Naive thymus-derived CD4-positive, alpha-beta T cell (primary cell): ENCODE results near the gene AKR1B15. TPM values are rescaled to one million over a fixed set of nuclear protein-coding genes. Genes with fewer than 3 reads are reported as not detected.

Source experiments
- ATAC-seq: fragments of 150-1000 bp; cut with Tn5 transposase; 2 replicates; pipeline ENCODE4 v1.10.0; 2021; ENCODE audit warnings: mild to moderate bottlenecking, moderate library complexity
- CTCF ChIA-PET: fragments of 350-600 bp; sonication (Branson Sonifier 250); formaldehyde crosslinking; loops from one replicate; lab custom pipeline; 2021; ENCODE audit warnings: antibody characterized with exemption; lab: Charles Lee
- POLR2A ChIA-PET: fragments of 350-600 bp; sonication (Branson Sonifier 250); formaldehyde crosslinking; loops from one replicate; lab custom pipeline; 2021; ENCODE audit warnings: antibody characterized with exemption, inconsistent platforms; lab: Charles Lee
- DNase-seq, 9 donors: peaks; one replicate each; pipeline versions ENCODE4 v3.0.0 to v3.0.0-alpha.2; 2020 to 2022; ENCODE audit warnings: mixed read lengths in 1 of 9
- H3K27ac ChIP-seq: one replicate; pipeline ENCODE4 v1.7.0; 2013; ENCODE audit warnings: mild to moderate bottlenecking, low read depth, low read length, moderate library complexity
- H3K27me3 ChIP-seq, 2 donors: one replicate each; pipeline ENCODE4 v1.7.0; 2013; ENCODE audit warnings: low read length in 2 of 2, mild to moderate bottlenecking in 2 of 2, moderate library complexity in 2 of 2; ENCODE audit not compliant: control insufficient read depth in 2 of 2, insufficient read depth in 2 of 2
- H3K36me3 ChIP-seq, 3 experiments: 1 replicate in 2 of 3; 2 replicates in 1 of 3; pipeline ENCODE4 v1.7.0; 2013; ENCODE audit warnings: low read length in 3 of 3, mild to moderate bottlenecking in 3 of 3, moderate library complexity in 1 of 3; ENCODE audit not compliant: insufficient read depth in 3 of 3, control insufficient read depth in 2 of 3
- H3K4me1 ChIP-seq, 2 donors: one replicate each; pipeline ENCODE4 v1.7.0; 2013; ENCODE audit warnings: low read length in 2 of 2, mild to moderate bottlenecking in 2 of 2, moderate library complexity in 1 of 2; ENCODE audit not compliant: control insufficient read depth in 2 of 2, insufficient read depth in 2 of 2
- H3K4me3 ChIP-seq: 2 replicates; pipeline ENCODE4 v1.7.0; 2013; ENCODE audit warnings: mild to moderate bottlenecking, low read length
- H3K9me3 ChIP-seq, 3 experiments: 1 replicate in 2 of 3; 2 replicates in 1 of 3; pipeline ENCODE4 v1.7.0; 2013; ENCODE audit warnings: low read length in 3 of 3; ENCODE audit not compliant: control insufficient read depth in 2 of 3
- H3K27ac Mint-ChIP-seq, 9 donors: one replicate each; pipeline ENCODE4 v1.8.0; 2020 to 2022; ENCODE audit warnings: mixed read lengths in 9 of 9, mild to moderate bottlenecking in 8 of 9, moderate library complexity in 5 of 9, inconsistent platforms in 2 of 9
- H3K27me3 Mint-ChIP-seq, 5 donors: one replicate each; pipeline ENCODE4 v1.8.0; 2021 to 2022; ENCODE audit warnings: mixed read lengths in 5 of 5, mild to moderate bottlenecking in 1 of 5
- H3K36me3 Mint-ChIP-seq, 5 donors: one replicate each; pipeline ENCODE4 v1.8.0; 2020 to 2022; ENCODE audit warnings: mixed read lengths in 5 of 5, mild to moderate bottlenecking in 3 of 5, inconsistent platforms in 1 of 5
- H3K4me1 Mint-ChIP-seq, 7 donors: one replicate each; pipeline ENCODE4 v1.8.0; 2020 to 2022; ENCODE audit warnings: mixed read lengths in 7 of 7, mild to moderate bottlenecking in 3 of 7, inconsistent platforms in 1 of 7
- H3K4me3 Mint-ChIP-seq, 10 donors: one replicate each; pipeline ENCODE4 v1.8.0; 2020 to 2022; ENCODE audit warnings: mild to moderate bottlenecking in 10 of 10, mixed read lengths in 10 of 10, moderate library complexity in 6 of 10, inconsistent platforms in 2 of 10
- H3K9me3 Mint-ChIP-seq, 11 donors: one replicate each; pipeline ENCODE4 v1.8.0; 2020 to 2022; ENCODE audit warnings: mixed read lengths in 11 of 11, mild to moderate bottlenecking in 4 of 11, inconsistent platforms in 1 of 11, moderate library complexity in 1 of 11
- intact Hi-C, 2 donors: fragments of 100-400 bp; cut with micrococcal nuclease; formaldehyde crosslinking; loops; one replicate each; pipeline ENCODE4 v1.15.1; 2023
- polyA plus RNA-seq, 2 donors: library from polyadenylated mRNA; unstranded; fragments of 300-500 nt; fragmentation: Illumina TruSeq; gene quantifications; one replicate each; pipeline ENCODE4 v1.2.3, GENCODE V29; 2021
- total RNA-seq, 6 experiments: library from RNA in 5 of 6; stranded (reverse) in 5 of 6; gene quantifications; 1 replicate in 5 of 6; 2 replicates in 1 of 6; pipeline ENCODE4 v1.2.3 and lab custom pipeline; 2021 to 2026

Gene AKR1B15
- total and polyA plus RNA-seq, 7 experiments from 2014 or later: not detected

GRCh38 chr7:134571746-134572461 lies 23.0 kb downstream of the AKR1B15 start:
- no peak overlapping the region for H3K27ac ChIP-seq
- H3K4me3 ChIP-seq: no peak overlapping the region
- H3K4me1 Mint-ChIP-seq: no peaks in the 10 kb centered on the region
- no peaks in the 10 kb centered on the region for H3K27me3 ChIP-seq
- H3K36me3 Mint-ChIP-seq: no peaks in the 10 kb centered on the region
- H3K4me1 ChIP-seq: no peaks in the 10 kb centered on the region
- peaks cover 0 to 25% (median 9%) of the 10 kb centered on the region in 11 donors for H3K9me3 Mint-ChIP-seq
- no peak overlapping the region for H3K4me3 Mint-ChIP-seq
- no peak overlapping the region for H3K27ac Mint-ChIP-seq
- POLR2A ChIA-PET: no interaction called here
- intact Hi-C loops: no loop called here
- DNase-seq (no peak), ATAC-seq (no peak)
- H3K36me3 ChIP-seq: no peaks in the 10 kb centered on the region
- CTCF ChIA-PET: interaction anchor here (0.7 kb wide), 1 partner anchor 263 kb away, joined by 6 read pairs; no protein-coding TSS in a partner anchor
- H3K9me3 ChIP-seq: peaks cover 0 to 4% (median 0%) of the 10 kb centered on the region in 3 experiments
- peaks cover 0 to 10% (median 2%) of the 10 kb centered on the region in 5 donors for H3K27me3 Mint-ChIP-seq

- no peaks in the 10 kb centered on the region for H3K4me1 ChIP-seq
- CTCF ChIA-PET: interaction anchor here (0.7 kb wide), 1 partner anchor 563 kb away, joined by 3 read pairs; no protein-coding TSS in a partner anchor
These were observed 25.4 kb downstream of the AKR1B15 start for GRCh38 chr7:134574322-134574721.

DNA sequence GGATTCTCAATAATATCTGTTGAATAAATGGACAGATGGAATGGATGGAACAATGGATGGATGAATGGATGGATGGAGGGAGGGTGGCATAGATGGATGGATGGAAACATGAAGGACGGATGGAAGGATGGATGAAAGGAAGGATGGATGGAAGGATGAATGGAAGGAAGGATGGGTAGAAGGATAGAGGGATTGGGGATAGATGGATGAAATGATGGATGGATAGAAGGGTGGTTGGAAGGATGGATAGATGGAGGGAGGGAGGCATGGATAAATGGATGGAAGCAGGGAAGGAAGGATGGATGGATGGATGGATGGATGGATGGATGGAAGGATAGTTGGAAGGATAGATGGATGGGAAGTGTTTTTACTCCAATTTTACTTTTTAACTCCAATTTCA lies 35.4 kb downstream of the AKR1B15 start:
- Mint-ChIP-seq H3K27ac (no peak overlapping the region), H3K27me3 (peaks cover 18 to 43% (median 35%) of the 10 kb centered on the region in 5 donors), H3K36me3 (peaks cover 0 to 5% (median 0%) of the 10 kb centered on the region in 5 donors), H3K4me3 (no peak overlapping the region), H3K4me1 (no peaks in the 10 kb centered on the region), H3K9me3 (peaks cover 0 to 3% (median 0%) of the 10 kb centered on the region in 11 donors)
- ATAC-seq: no peak
- intact Hi-C loops: no loop called here
- Histone ChIP-seq H3K36me3 (no peaks in the 10 kb centered on the region), H3K9me3 (no peaks in the 10 kb centered on the region), H3K4me1 (no peaks in the 10 kb centered on the region), H3K27ac (no peak overlapping the region), H3K4me3 (no peak overlapping the region), H3K27me3 (no peaks in the 10 kb centered on the region)
- ChIA-PET CTCF (no interaction called here), POLR2A (no interaction called here)
- DNase-seq: no peak

More at GRCh38 chr7:134574322-134574721, 25.4 kb downstream of the AKR1B15 start:
- Histone ChIP-seq H3K27me3 (no peaks in the 10 kb centered on the region), H3K27ac (no peak overlapping the region), H3K36me3 (no peaks in the 10 kb centered on the region), H3K9me3 (peaks cover 0 to 4% (median 0%) of the 10 kb centered on the region in 3 experiments), H3K4me3 (no peak overlapping the region)
- H3K27me3 Mint-ChIP-seq: peaks cover 0 to 10% (median 0%) of the 10 kb centered on the region in 5 donors
- H3K4me3 Mint-ChIP-seq: no peak overlapping the region
- intact Hi-C loops: no loop called here
- no peak for ATAC-seq
- H3K27ac Mint-ChIP-seq: no peak overlapping the region
- POLR2A ChIA-PET: no interaction called here
- no peak for DNase-seq
- H3K4me1 Mint-ChIP-seq: no peaks in the 10 kb centered on the region
- H3K36me3 Mint-ChIP-seq: no peaks in the 10 kb centered on the region
- peaks cover 0 to 21% (median 5%) of the 10 kb centered on the region in 11 donors for H3K9me3 Mint-ChIP-seq

DNA sequence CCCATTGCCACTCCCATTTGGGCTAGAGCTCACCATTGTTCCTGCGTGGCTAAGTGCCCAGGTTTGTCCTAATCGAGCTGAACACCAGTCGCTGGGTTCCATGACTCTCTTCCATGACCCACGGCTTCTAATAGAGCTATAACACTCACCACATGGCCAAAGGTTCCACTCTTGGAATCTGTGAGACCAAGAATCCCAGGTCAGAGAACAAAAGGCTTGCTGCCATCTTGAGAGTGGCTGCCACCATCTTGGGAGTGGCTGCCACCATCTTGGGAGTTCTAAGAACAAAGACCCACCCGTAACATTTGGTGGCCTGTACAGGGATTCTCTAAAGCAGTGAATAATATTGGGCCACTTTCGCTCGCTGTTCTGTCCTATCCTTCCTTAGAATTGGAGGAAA lies 37.0 kb downstream of the AKR1B15 start:
- no peaks in the 10 kb centered on the region for H3K36me3 ChIP-seq
- no peak overlapping the region for H3K4me3 Mint-ChIP-seq
- ATAC-seq (no peak), DNase-seq (no peak)
- POLR2A ChIA-PET: no interaction called here
- H3K9me3 Mint-ChIP-seq: peaks cover 0 to 3% (median 0%) of the 10 kb centered on the region in 11 donors
- H3K27ac ChIP-seq: no peak overlapping the region
- peaks cover 11 to 40% (median 28%) of the 10 kb centered on the region in 5 donors for H3K27me3 Mint-ChIP-seq
- intact Hi-C loops: no loop called here
- no peak overlapping the region for H3K4me3 ChIP-seq
- no peak overlapping the region for H3K27ac Mint-ChIP-seq
- no peaks in the 10 kb centered on the region for H3K27me3 ChIP-seq
- CTCF ChIA-PET: no interaction called here
- H3K9me3 ChIP-seq: no peaks in the 10 kb centered on the region
- H3K36me3 Mint-ChIP-seq: peaks cover 0 to 5% (median 0%) of the 10 kb centered on the region in 5 donors
- H3K4me1 ChIP-seq: no peaks in the 10 kb centered on the region
- H3K4me1 Mint-ChIP-seq: no peaks in the 10 kb centered on the region

DNA sequence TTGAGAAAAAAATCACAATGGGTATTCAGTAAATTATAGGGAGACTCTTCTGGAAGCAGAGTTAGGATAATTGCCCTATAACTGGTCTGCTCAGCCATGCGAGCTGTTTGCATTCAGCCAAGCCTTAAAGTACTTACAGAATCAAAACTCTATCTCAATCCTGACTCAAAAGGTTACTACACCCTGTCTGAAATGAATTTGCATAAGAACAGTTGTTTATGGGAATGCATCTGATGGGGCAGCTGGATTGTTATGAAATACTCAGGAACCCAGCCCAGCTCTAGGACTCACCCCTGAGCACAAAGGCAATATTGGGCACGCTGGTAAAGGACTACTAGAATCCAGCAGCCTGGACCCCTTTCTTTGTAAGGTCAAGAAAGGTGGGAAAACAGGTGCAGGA lies 38.8 kb downstream of the AKR1B15 start:
- H3K4me3 ChIP-seq: no peak overlapping the region
- no peaks in the 10 kb centered on the region for H3K4me1 Mint-ChIP-seq
- CTCF ChIA-PET: no interaction called here
- peaks cover 0 to 5% (median 4%) of the 10 kb centered on the region in 5 donors for H3K36me3 Mint-ChIP-seq
- H3K27ac ChIP-seq: no peak overlapping the region
- intact Hi-C loops: no loop called here
- POLR2A ChIA-PET: no interaction called here
- H3K27me3 ChIP-seq: no peaks in the 10 kb centered on the region
- H3K36me3 ChIP-seq: no peaks in the 10 kb centered on the region
- no peak overlapping the region for H3K4me3 Mint-ChIP-seq
- H3K27ac Mint-ChIP-seq: no peak overlapping the region
- H3K4me1 ChIP-seq: no peaks in the 10 kb centered on the region
- peaks cover 0 to 17% (median 7%) of the 10 kb centered on the region in 11 donors for H3K9me3 Mint-ChIP-seq
- peaks cover 0 to 2% (median 0%) of the 10 kb centered on the region in 3 experiments for H3K9me3 ChIP-seq
- DNase-seq (no peak), ATAC-seq (no peak)
- H3K27me3 Mint-ChIP-seq: peaks cover 6 to 30% (median 21%) of the 10 kb centered on the region in 5 donors

DNA sequence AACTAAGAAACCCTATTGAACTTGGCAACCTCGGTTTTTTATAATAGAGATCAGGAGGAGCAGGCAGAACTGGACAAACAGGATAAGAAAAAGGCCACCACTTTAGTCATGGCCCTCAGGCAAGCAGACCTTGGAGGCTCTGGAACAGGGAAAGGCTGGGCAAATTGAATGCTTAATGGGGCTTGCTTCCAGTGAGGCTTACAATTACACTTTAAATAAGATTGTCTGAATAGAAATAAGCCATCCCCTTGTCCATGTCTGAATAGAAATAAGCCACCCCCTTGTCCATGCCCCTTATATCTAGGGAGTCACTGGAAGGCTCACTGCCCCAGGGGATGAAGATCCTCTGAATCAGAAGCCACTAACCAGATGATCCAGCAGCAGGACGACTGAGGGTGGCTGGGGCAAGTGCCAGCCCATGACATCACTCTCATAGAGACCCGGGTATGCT lies 40.6 kb downstream of the AKR1B15 start:
- H3K36me3 ChIP-seq: no peaks in the 10 kb centered on the region
- peaks cover 0 to 21% (median 12%) of the 10 kb centered on the region in 5 donors for H3K27me3 Mint-ChIP-seq
- ChIA-PET POLR2A (no interaction called here), CTCF (no interaction called here)
- peaks cover 0 to 23% (median 8%) of the 10 kb centered on the region in 11 donors for H3K9me3 Mint-ChIP-seq
- no peaks in the 10 kb centered on the region for H3K4me1 ChIP-seq
- no peak for DNase-seq
- peaks cover 0 to 3% (median 0%) of the 10 kb centered on the region in 3 experiments for H3K9me3 ChIP-seq
- no peak overlapping the region for H3K4me3 ChIP-seq
- no peak overlapping the region for H3K27ac ChIP-seq
- no peak overlapping the region for H3K4me3 Mint-ChIP-seq
- no peak for ATAC-seq
- no peak overlapping the region for H3K27ac Mint-ChIP-seq
- H3K36me3 Mint-ChIP-seq: peaks cover 0 to 8% (median 0%) of the 10 kb centered on the region in 5 donors
- intact Hi-C loops: no loop called here
- H3K4me1 Mint-ChIP-seq: no peaks in the 10 kb centered on the region
- H3K27me3 ChIP-seq: no peaks in the 10 kb centered on the region
